ENCODE measurements around the gene MRPL36. TPM values are rescaled to one million over a fixed set of nuclear protein-coding genes. Genes with fewer than 3 reads are reported as not detected.

Gene MRPL36
- total and polyA plus RNA-seq, 9 of the 15 experiments (the other 6 are each of a cell fraction or from before 2014, with no cell fraction given) = 78.3 to 557 (median 124) TPM

DNA sequence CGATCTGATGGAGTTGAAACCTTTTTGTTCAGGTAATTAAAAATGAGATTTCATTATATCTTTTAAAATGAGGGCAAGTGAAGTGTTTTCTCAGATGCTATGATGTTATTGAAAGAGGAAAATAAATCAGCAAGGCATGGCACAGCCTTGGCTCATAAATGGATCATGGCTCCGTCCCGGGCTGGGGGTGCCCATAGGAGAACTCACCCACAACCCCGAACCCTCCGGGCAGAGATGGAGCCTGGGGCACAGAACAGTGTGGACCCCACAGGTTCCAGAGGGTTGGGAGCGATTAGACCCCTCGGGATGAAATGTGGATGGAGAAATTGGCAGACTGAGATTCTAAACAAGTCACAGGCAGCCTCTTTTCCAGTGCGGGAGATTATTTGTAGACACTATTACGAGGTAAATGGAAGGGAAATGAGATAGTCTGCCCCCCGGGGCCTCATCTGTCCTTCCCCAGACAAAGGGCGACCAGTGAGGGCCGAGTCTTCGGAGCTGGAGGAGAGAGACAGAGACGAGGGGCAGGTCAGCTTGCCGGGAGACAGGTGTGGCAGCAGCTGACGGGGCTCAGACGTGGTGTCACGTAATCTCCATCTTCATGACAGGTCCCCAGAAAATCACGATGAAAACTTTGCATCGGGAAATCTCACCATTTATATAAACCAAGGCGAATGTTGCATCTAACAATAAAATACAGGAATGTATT, 35.2 kb upstream of the MRPL36 start (continued):
- TF ChIP-seq, protein P1, sequence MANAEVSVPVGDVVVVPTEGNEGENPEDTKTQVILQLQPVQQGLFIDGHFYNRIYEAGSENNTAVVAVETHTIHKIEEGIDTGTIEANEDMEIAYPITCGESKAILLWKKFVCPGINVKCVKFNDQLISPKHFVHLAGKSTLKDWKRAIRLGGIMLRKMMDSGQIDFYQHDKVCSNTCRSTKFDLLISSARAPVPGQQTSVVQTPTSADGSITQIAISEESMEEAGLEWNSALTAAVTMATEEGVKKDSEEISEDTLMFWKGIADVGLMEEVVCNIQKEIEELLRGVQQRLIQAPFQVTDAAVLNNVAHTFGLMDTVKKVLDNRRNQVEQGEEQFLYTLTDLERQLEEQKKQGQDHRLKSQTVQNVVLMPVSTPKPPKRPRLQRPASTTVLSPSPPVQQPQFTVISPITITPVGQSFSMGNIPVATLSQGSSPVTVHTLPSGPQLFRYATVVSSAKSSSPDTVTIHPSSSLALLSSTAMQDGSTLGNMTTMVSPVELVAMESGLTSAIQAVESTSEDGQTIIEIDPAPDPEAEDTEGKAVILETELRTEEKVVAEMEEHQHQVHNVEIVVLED (CRISPR knock-in tag; IDR thresholded peaks at IDR 0.05) = no peak
- TF ChIP-seq RFX1 (IDR thresholded peaks at IDR 0.05) (no peak), RBM34 (IDR thresholded peaks at IDR 0.05; ENCODE audit: borderline replicate concordance, insufficient read depth, low read length) (no peak), PHB2 (IDR thresholded peaks at IDR 0.05; ENCODE audit: low read depth) (no peak), MAZ (CRISPR knock-in tag; conservative IDR thresholded peaks at IDR 0.05 in 1 of 2, IDR thresholded peaks at IDR 0.05 in 1 of 2) (no peak), ZNF175 (CRISPR knock-in tag; IDR thresholded peaks at IDR 0.05; ENCODE audit: low read depth) (no peak), FOXA3 (CRISPR knock-in tag; conservative IDR thresholded peaks at IDR 0.05 in 1 of 2, IDR thresholded peaks at IDR 0.05 in 1 of 2) (no peak), POLR2AphosphoS5 (IDR thresholded peaks at IDR 0.05; ENCODE audit: control insufficient read depth, insufficient read depth, low read depth, low read length) (no peak), ZNF316 (IDR thresholded peaks at IDR 0.05) (no peak), ZNF445 (CRISPR knock-in tag; IDR thresholded peaks at IDR 0.05; ENCODE audit: low read depth) (no peak)

Data from K562 (cell line).